ENCODE measurements around the gene YAE1. TPM values are rescaled to one million over a fixed set of nuclear protein-coding genes. Genes with fewer than 3 reads are reported as not detected.

YAE1 gene
- total RNA-seq, 2 donors from 2014 or later = 7.1 to 9.0 TPM

DNA sequence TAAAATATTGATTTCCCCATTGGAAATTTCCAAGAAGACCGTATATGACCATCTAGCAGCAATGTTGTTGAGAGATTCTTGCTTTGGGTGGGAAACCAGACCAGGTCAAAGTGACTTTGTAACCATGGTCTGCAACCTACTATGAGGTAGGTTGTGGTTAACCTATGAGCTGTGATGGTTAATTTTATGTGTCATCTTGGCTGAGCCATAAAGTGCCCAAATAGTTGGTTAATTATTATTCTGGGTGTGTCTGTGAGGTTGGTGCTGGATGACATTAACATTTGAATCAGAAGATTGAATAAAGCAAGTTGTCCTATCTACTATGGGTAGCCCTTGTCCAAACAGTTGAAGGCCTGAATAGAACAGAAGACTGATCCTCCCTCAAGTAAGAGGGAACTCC is 38.9 kb downstream of the YAE1 start:
- DNase-seq (ENCODE audit: low spot score) (no peak), ATAC-seq (peak in 1 of 2 donors; percentile 53)
- Mint-ChIP-seq H3K36me3 (no peaks in the 10 kb centered on the region), H3K27ac (no peak overlapping the region), H3K4me1 (ENCODE audit: low read depth in 2 of 2) (peaks cover 13 to 19% of the 10 kb centered on the region in 2 donors), H3K27me3 (peaks cover 24 to 33% of the 10 kb centered on the region in 2 donors), H3K9me3 (no peaks in the 10 kb centered on the region), H3K4me3 (no peak overlapping the region)

- ATAC-seq = no peak
Measured at GRCh38 chr7:39606352-39606751, 40.1 kb downstream of the YAE1 start.

DNA sequence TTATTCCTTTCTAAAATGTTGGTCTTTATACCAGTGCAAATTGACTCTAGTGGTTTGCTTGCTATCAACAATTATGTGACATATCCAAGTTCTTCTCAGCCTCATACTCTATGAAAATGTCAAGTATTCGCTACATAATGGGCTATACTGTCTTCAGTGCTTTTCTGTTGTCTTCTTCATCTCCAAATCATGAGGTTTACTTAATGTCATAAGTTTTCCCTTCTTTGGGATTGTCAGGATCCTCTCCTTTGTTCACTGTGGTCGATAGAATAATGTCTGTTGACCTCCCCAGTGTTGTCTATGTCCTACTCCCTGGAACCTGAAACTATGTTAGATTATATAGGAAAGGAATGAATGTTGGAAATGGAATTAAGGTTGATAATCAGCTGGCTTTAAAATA is 40.7 kb downstream of the YAE1 start:
- H3K4me1 Mint-ChIP-seq (ENCODE audit: low read depth in 2 of 2) = peaks cover 13 to 25% of the 10 kb centered on the region in 2 donors
- H3K4me3 Mint-ChIP-seq = no peak overlapping the region
- no peak for ATAC-seq
- no peaks in the 10 kb centered on the region for H3K9me3 Mint-ChIP-seq
- H3K27me3 Mint-ChIP-seq = peaks cover 29 to 43% of the 10 kb centered on the region in 2 donors
- no peak for DNase-seq (ENCODE audit: low spot score)
- no peaks in the 10 kb centered on the region for H3K36me3 Mint-ChIP-seq
- no peak overlapping the region for H3K27ac Mint-ChIP-seq

More at GRCh38 chr7:39606352-39606751, 40.1 kb downstream of the YAE1 start:
- Mint-ChIP-seq H3K27ac (no peak overlapping the region), H3K4me3 (no peak overlapping the region), H3K36me3 (no peaks in the 10 kb centered on the region), H3K27me3 (peaks cover 29 to 43% of the 10 kb centered on the region in 2 donors), H3K9me3 (no peaks in the 10 kb centered on the region), H3K4me1 (ENCODE audit: low read depth in 2 of 2) (peaks cover 13 to 25% of the 10 kb centered on the region in 2 donors)
- DNase-seq (ENCODE audit: low spot score) = no peak

GRCh38 chr7:39607865-39608264 is 41.7 kb downstream of the YAE1 start:
- Mint-ChIP-seq H3K9me3 (no peaks in the 10 kb centered on the region), H3K4me3 (no peak overlapping the region), H3K36me3 (no peaks in the 10 kb centered on the region), H3K27me3 (peaks cover 33 to 49% of the 10 kb centered on the region in 2 donors), H3K4me1 (ENCODE audit: low read depth in 2 of 2) (peaks cover 13 to 25% of the 10 kb centered on the region in 2 donors), H3K27ac (no peak overlapping the region)
- DNase-seq (ENCODE audit: low spot score) (no peak), ATAC-seq (no peak)

- H3K4me1 Mint-ChIP-seq (ENCODE audit: low read depth in 2 of 2) = peaks cover 13 to 25% of the 10 kb centered on the region in 2 donors
- DNase-seq (ENCODE audit: low spot score) (no peak), ATAC-seq (no peak)
- no peaks in the 10 kb centered on the region for H3K36me3 Mint-ChIP-seq
- no peak overlapping the region for H3K27ac Mint-ChIP-seq
- H3K9me3 Mint-ChIP-seq = no peaks in the 10 kb centered on the region
- H3K4me3 Mint-ChIP-seq = no peak overlapping the region
- H3K27me3 Mint-ChIP-seq = peaks cover 33 to 51% of the 10 kb centered on the region in 2 donors
Measured at GRCh38 chr7:39608278-39608677, 42.1 kb downstream of the YAE1 start.

DNA sequence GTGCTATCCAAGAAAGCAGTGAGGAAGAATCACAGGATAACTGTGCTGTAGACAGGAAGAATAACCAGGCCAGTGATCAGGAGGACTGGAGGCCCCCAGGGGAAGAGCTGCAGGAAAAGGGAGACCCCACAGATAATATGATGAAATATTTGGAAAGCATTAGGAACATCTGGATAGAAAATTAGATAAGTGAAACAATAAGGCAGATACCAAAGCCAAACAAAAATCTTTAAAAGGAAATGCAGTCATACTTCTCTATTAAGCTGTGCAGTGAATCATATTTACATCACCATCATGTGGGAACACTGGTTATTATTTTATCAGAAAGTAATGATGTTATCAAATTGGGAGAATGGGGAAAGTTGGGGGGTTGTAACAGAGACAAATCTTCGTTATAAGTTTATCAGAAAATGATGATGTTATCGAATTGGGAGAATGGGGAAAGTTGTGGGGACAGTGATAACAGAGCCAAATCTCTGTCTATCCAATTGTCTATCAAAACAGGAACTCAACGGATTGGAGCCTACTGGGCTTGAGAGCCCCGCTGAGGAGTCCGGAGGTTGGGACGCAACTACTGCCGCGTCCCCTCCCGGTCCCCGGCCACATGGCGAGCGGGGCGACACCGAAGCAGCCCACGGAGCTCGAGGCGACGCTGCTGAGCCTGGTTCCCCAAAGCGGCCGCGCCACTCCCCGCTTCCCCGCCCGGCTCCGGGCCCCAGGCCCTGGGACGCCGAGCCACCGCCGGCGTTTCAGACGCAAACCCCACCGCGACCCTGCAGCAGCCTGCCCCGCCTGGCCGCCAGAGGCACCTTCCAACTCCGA is 43.1 kb downstream of the YAE1 start:
- H3K36me3 Mint-ChIP-seq = no peaks in the 10 kb centered on the region
- peak overlapping the region in 1 of 2 donors; percentile 10 for H3K27ac Mint-ChIP-seq
- peak overlapping the region; percentile 53 for H3K4me3 Mint-ChIP-seq
- H3K4me1 Mint-ChIP-seq (ENCODE audit: low read depth in 2 of 2) = peaks cover 13 to 25% of the 10 kb centered on the region in 2 donors
- ATAC-seq (peak; percentile 31 to 65), DNase-seq (ENCODE audit: low spot score) (no peak)
- peaks cover 31 to 50% of the 10 kb centered on the region in 2 donors for H3K27me3 Mint-ChIP-seq
- no peaks in the 10 kb centered on the region for H3K9me3 Mint-ChIP-seq

DNA sequence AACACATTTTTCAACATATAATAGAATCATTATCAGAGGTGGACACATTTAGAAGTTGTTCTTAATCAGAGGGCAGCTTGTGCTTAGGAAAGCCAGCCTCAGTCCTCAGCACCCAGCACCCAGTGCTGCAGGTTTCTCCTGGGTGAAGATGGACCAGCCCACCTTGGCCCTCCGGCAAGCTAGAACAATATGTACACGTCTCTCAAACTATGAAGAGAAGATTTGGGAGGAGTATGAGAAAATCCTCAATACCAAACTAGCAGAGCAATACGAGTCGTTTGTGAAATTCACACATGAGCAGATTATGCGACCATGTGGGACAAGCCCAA is 43.7 kb downstream of the YAE1 start:
- Mint-ChIP-seq H3K4me1 (ENCODE audit: low read depth in 2 of 2) (peaks cover 13 to 25% of the 10 kb centered on the region in 2 donors), H3K27me3 (peaks cover 31 to 50% of the 10 kb centered on the region in 2 donors), H3K27ac (no peak overlapping the region), H3K4me3 (peak overlapping the region; percentile 16), H3K9me3 (no peaks in the 10 kb centered on the region), H3K36me3 (no peaks in the 10 kb centered on the region)
- DNase-seq (ENCODE audit: low spot score) = no peak
- no peak for ATAC-seq

DNA sequence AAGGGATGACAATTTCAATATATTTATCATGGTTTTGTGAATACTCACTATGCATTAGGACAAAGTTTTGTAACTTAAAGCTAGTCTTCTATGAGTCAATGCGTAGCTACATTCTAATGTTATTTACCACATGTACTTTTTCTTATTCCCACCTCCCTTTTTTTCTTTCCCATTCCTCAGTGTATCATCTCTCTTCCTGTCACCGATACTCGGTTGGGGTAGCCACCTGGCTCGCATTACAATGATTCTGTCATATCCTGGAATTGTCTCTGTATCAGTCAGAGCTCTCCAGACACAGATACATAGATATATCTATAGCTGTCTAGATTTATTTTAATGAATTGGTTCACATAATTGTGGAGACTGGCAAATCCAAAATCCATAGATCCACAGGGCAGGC is 47.4 kb downstream of the YAE1 start:
- H3K36me3 Mint-ChIP-seq = no peaks in the 10 kb centered on the region
- no peak overlapping the region for H3K27ac Mint-ChIP-seq
- H3K4me3 Mint-ChIP-seq = no peak overlapping the region
- no peak for ATAC-seq
- peaks cover 29 to 51% of the 10 kb centered on the region in 2 donors for H3K27me3 Mint-ChIP-seq
- no peak for DNase-seq (ENCODE audit: low spot score)
- no peaks in the 10 kb centered on the region for H3K9me3 Mint-ChIP-seq
- peaks cover 9 to 19% of the 10 kb centered on the region in 2 donors for H3K4me1 Mint-ChIP-seq (ENCODE audit: low read depth in 2 of 2)

DNA sequence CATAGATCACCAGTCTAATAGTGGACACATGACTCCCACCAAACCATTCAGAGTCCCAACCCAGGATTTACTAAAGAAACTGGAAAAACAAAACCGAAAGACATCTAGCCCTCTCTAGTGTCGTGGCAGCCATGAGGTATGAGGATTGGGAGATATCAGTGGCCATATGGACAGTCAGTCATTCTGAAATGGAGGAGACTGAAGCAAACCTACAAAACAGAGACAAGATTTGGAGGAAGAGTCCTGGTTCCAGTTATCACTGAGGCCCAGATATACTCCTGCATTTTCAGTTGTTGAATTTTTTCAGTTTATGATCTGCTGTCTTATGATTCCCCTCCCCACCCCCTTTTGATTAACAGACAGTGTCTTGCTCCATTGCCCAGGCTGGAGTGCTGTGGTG is 48.1 kb downstream of the YAE1 start:
- no peaks in the 10 kb centered on the region for H3K9me3 Mint-ChIP-seq
- H3K4me1 Mint-ChIP-seq (ENCODE audit: low read depth in 2 of 2) = peaks cover 4 to 13% of the 10 kb centered on the region in 2 donors
- no peak overlapping the region for H3K4me3 Mint-ChIP-seq
- H3K27ac Mint-ChIP-seq = no peak overlapping the region
- H3K36me3 Mint-ChIP-seq = no peaks in the 10 kb centered on the region
- ATAC-seq (no peak), DNase-seq (ENCODE audit: low spot score) (no peak)
- peaks cover 24 to 44% of the 10 kb centered on the region in 2 donors for H3K27me3 Mint-ChIP-seq

- H3K9me3 Mint-ChIP-seq = no peaks in the 10 kb centered on the region
Measured at GRCh38 chr7:39615350-39615975, 49.3 kb downstream of the YAE1 start.

DNA sequence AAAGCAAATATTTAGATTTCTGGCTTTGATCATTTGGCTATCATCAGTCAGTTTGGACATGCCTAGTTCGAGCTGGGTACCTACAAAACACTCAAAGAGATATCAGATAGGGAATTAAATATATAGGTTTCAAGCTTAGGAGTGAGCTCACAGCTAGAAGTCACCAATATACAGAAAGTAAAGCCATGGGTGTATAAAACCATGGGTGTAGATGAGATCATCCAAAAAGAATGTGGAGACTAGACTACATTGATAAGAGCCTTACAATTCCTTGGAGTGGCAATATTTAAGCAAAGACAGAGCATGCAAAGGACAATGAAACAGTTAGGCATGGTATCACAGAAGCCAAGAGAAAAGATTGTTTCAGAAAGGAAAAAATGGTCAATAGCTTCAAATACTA is 49.9 kb downstream of the YAE1 start:
- H3K4me1 Mint-ChIP-seq (ENCODE audit: low read depth in 2 of 2) = no peaks in the 10 kb centered on the region
- no peak for DNase-seq (ENCODE audit: low spot score)
- no peaks in the 10 kb centered on the region for H3K36me3 Mint-ChIP-seq
- no peak overlapping the region for H3K27ac Mint-ChIP-seq
- no peak for ATAC-seq
- H3K9me3 Mint-ChIP-seq = no peaks in the 10 kb centered on the region
- peaks cover 15 to 27% of the 10 kb centered on the region in 2 donors for H3K27me3 Mint-ChIP-seq
- no peak overlapping the region for H3K4me3 Mint-ChIP-seq

More at GRCh38 chr7:39615350-39615975, 49.3 kb downstream of the YAE1 start:
- no peak overlapping the region for H3K4me3 Mint-ChIP-seq
- H3K27ac Mint-ChIP-seq = no peak overlapping the region
- DNase-seq (ENCODE audit: low spot score) (no peak), ATAC-seq (no peak)
- no peaks in the 10 kb centered on the region for H3K36me3 Mint-ChIP-seq
- peaks cover 0 to 3% of the 10 kb centered on the region in 2 donors for H3K4me1 Mint-ChIP-seq (ENCODE audit: low read depth in 2 of 2)
- peaks cover 18 to 32% of the 10 kb centered on the region in 2 donors for H3K27me3 Mint-ChIP-seq

DNA sequence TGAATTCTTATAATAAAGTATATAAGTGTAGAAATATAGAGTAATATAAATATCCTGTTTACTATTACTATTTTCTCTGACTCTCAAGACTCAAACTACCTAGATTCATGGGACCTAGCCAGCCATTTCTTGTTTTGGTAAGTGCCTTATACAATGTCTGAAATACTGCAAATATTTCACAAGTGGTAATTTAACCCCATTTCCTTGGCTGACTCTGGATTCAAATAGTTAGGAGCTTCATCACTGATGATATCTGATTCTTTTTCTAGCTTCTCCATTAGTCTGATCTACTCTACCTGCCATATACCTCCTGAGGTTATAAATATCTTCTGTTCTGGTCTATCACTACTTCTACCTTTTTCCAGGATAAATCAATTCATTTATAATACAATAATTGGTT is 50.8 kb downstream of the YAE1 start:
- Mint-ChIP-seq H3K9me3 (no peaks in the 10 kb centered on the region), H3K4me3 (no peak overlapping the region), H3K36me3 (no peaks in the 10 kb centered on the region), H3K27ac (no peak overlapping the region), H3K27me3 (peaks cover 15 to 27% of the 10 kb centered on the region in 2 donors), H3K4me1 (ENCODE audit: low read depth in 2 of 2) (peaks cover 3% of the 10 kb centered on the region in 2 donors)
- ATAC-seq (no peak), DNase-seq (ENCODE audit: low spot score) (no peak)

DNA sequence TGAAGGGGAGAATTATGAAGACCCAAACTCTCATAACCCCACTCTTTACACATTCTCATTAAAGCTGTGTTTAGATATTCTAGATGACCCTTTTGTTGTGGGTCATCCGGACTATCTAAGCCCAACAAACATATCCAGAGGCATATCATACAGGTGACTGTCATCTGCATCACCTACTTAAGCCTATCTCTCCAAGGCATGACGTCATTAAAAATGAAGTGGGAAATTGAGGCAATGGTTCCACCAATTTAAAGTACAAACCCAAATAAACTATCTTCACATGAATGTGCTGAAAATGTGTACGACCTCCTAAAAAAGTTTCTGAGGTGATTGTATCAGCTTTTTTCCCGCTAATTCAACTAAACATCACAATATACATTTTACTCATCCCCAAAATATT is 52.7 kb downstream of the YAE1 start:
- Mint-ChIP-seq H3K4me3 (no peak overlapping the region), H3K4me1 (ENCODE audit: low read depth in 2 of 2) (peaks cover 10 to 12% of the 10 kb centered on the region in 2 donors), H3K27ac (no peak overlapping the region), H3K36me3 (no peaks in the 10 kb centered on the region), H3K27me3 (peaks cover 12 to 15% of the 10 kb centered on the region in 2 donors), H3K9me3 (no peaks in the 10 kb centered on the region)
- ATAC-seq (no peak), DNase-seq (ENCODE audit: low spot score) (no peak)

- H3K9me3 Mint-ChIP-seq = no peaks in the 10 kb centered on the region
- H3K36me3 Mint-ChIP-seq = no peaks in the 10 kb centered on the region
Measured at GRCh38 chr7:39620486-39620885, 54.3 kb downstream of the YAE1 start.

More at GRCh38 chr7:39620486-39620885, 54.3 kb downstream of the YAE1 start:
- H3K4me1 Mint-ChIP-seq (ENCODE audit: low read depth in 2 of 2) = peaks cover 22 to 26% of the 10 kb centered on the region in 2 donors
- no peak overlapping the region for H3K4me3 Mint-ChIP-seq
- no peak for ATAC-seq
- no peak overlapping the region for H3K27ac Mint-ChIP-seq
- H3K27me3 Mint-ChIP-seq = peaks cover 9 to 13% of the 10 kb centered on the region in 2 donors
- no peak for DNase-seq (ENCODE audit: low spot score)

Data from natural killer cell treated with Interleukin-12 subunit alpha and Interleukin-12 subunit beta and Interleukin-15 and Interleukin-18, amount 100 ng/mL, for 72 hours (primary cell).